ENCODE measurements around the gene GBX1. TPM values are rescaled to one million over a fixed set of nuclear protein-coding genes. Genes with fewer than 3 reads are reported as not detected.

Gene GBX1
- total and polyA plus RNA-seq, 5 donors from 2014 or later: not detected

DNA sequence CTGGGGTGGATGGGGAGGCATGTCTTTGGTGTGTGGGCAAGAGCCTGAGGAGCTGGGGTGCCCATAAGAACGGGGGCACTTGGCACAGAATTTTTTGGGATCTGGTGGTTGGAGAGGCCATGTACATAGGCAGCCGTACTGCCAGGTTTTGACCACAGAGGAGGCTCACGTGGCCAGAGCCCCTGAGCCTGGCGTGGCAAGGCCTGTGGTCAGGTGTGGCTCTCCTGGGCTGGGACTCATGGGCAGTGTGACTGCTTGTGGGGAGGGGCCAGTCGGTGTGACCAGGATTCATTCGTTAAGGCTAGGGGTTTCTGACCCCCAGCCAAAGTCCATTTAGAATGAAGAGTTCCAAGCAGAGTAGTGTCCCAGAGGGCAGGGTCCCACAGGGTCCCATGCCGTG is 43.0 kb downstream of the GBX1 start:
- Mint-ChIP-seq H3K9me3 (no peaks in the 10 kb centered on the region), H3K4me1 (peaks cover 0 to 7% (median 6%) of the 10 kb centered on the region in 4 donors), H3K36me3 (peaks cover 14% of the 10 kb centered on the region), H3K4me3 (no peak overlapping the region), H3K27me3 (peaks cover 8% of the 10 kb centered on the region), H3K27ac (no peak overlapping the region)
- Histone ChIP-seq H3K27ac (ENCODE audit: insufficient read depth, low read length, poor library complexity, severe bottlenecking) (no peak overlapping the region), H3K27me3 (ENCODE audit: control insufficient read depth, insufficient read depth, low read length) (no peaks in the 10 kb centered on the region), H3K4me1 (ENCODE audit: control insufficient read depth, insufficient read depth, low read length, poor library complexity, severe bottlenecking) (no peaks in the 10 kb centered on the region), H3K4me3 (ENCODE audit: low read depth, low read length) (no peak overlapping the region), H3K9me3 (ENCODE audit: control insufficient read depth in 2 of 2, low read length in 2 of 2) (no peaks in the 10 kb centered on the region), H3K36me3 (ENCODE audit: control insufficient read depth, insufficient read depth, low read length) (peaks cover 4% of the 10 kb centered on the region)
- ATAC-seq (ENCODE audit: low read depth in 2 of 2) (no peak), DNase-seq (no peak)

- H3K36me3 ChIP-seq (ENCODE audit: control insufficient read depth, insufficient read depth, low read length): peaks cover 4% of the 10 kb centered on the region
- peaks cover 14% of the 10 kb centered on the region for H3K27me3 Mint-ChIP-seq
- ATAC-seq (ENCODE audit: low read depth in 2 of 2) (peak; percentile 89 to 91), DNase-seq (peak; percentile 69 to 81 (median 77))
- no peak overlapping the region for H3K4me3 Mint-ChIP-seq
- peak overlapping the region in 1 of 3 donors; percentile 62 for H3K27ac Mint-ChIP-seq
- H3K27ac ChIP-seq (ENCODE audit: insufficient read depth, low read length, poor library complexity, severe bottlenecking): no peak overlapping the region
- H3K9me3 Mint-ChIP-seq: no peaks in the 10 kb centered on the region
- no peaks in the 10 kb centered on the region for H3K9me3 ChIP-seq (ENCODE audit: control insufficient read depth in 2 of 2, low read length in 2 of 2)
- no peaks in the 10 kb centered on the region for H3K4me1 ChIP-seq (ENCODE audit: control insufficient read depth, insufficient read depth, low read length, poor library complexity, severe bottlenecking)
- no peaks in the 10 kb centered on the region for H3K27me3 ChIP-seq (ENCODE audit: control insufficient read depth, insufficient read depth, low read length)
- no peak overlapping the region for H3K4me3 ChIP-seq (ENCODE audit: low read depth, low read length)
- peaks cover 14% of the 10 kb centered on the region for H3K36me3 Mint-ChIP-seq
- peaks cover 0 to 7% (median 7%) of the 10 kb centered on the region in 4 donors for H3K4me1 Mint-ChIP-seq
Measured at GRCh38 chr7:151123822-151124464, 43.6 kb downstream of the GBX1 start.

- H3K27ac ChIP-seq (ENCODE audit: insufficient read depth, low read length, poor library complexity, severe bottlenecking): no peak overlapping the region
- peaks cover 0 to 10% (median 7%) of the 10 kb centered on the region in 4 donors for H3K4me1 Mint-ChIP-seq
- peaks cover 14% of the 10 kb centered on the region for H3K36me3 Mint-ChIP-seq
- ATAC-seq (ENCODE audit: low read depth in 2 of 2): no peak
- DNase-seq: no peak
- no peaks in the 10 kb centered on the region for H3K4me1 ChIP-seq (ENCODE audit: control insufficient read depth, insufficient read depth, low read length, poor library complexity, severe bottlenecking)
- no peak overlapping the region for H3K4me3 ChIP-seq (ENCODE audit: low read depth, low read length)
- no peak overlapping the region for H3K4me3 Mint-ChIP-seq
- peaks cover 16% of the 10 kb centered on the region for H3K27me3 Mint-ChIP-seq
- H3K36me3 ChIP-seq (ENCODE audit: control insufficient read depth, insufficient read depth, low read length): peaks cover 3% of the 10 kb centered on the region
- H3K27ac Mint-ChIP-seq: peak overlapping the region in 1 of 3 donors; percentile 62
- no peaks in the 10 kb centered on the region for H3K9me3 Mint-ChIP-seq
- H3K9me3 ChIP-seq (ENCODE audit: control insufficient read depth in 2 of 2, low read length in 2 of 2): no peaks in the 10 kb centered on the region
- H3K27me3 ChIP-seq (ENCODE audit: control insufficient read depth, insufficient read depth, low read length): no peaks in the 10 kb centered on the region
Measured at GRCh38 chr7:151123158-151123821, 44.2 kb downstream of the GBX1 start.

DNA sequence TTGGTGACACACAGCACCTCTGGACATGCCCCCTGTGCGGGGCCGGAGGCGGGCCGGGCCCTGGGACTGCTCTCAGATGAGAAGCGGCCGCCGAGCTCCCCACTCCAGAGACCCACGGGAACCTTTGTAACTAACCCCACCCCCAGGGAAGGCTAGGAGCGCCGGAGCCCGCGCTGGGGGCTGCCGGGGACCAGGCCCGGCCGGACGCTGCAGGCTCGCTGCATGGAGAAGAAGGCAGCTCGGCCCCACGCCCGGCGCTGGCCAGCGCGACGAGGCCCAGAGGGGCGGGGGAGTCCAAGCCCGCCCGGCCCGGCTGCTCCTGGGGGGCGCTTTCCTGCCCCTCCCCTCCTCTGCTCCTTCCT is 44.7 kb downstream of the GBX1 start:
- DNase-seq: no peak
- no peaks in the 10 kb centered on the region for H3K4me1 ChIP-seq (ENCODE audit: control insufficient read depth, insufficient read depth, low read length, poor library complexity, severe bottlenecking)
- Mint-ChIP-seq H3K27ac (no peak overlapping the region), H3K9me3 (no peaks in the 10 kb centered on the region), H3K4me1 (peaks cover 0 to 12% (median 7%) of the 10 kb centered on the region in 4 donors), H3K36me3 (peaks cover 14% of the 10 kb centered on the region), H3K4me3 (no peak overlapping the region), H3K27me3 (peaks cover 16% of the 10 kb centered on the region)
- H3K9me3 ChIP-seq (ENCODE audit: control insufficient read depth in 2 of 2, low read length in 2 of 2): no peaks in the 10 kb centered on the region
- H3K27me3 ChIP-seq (ENCODE audit: control insufficient read depth, insufficient read depth, low read length): no peaks in the 10 kb centered on the region
- H3K27ac ChIP-seq (ENCODE audit: insufficient read depth, low read length, poor library complexity, severe bottlenecking): no peak overlapping the region
- ATAC-seq (ENCODE audit: low read depth in 2 of 2): no peak
- no peak overlapping the region for H3K4me3 ChIP-seq (ENCODE audit: low read depth, low read length)
- no peaks in the 10 kb centered on the region for H3K36me3 ChIP-seq (ENCODE audit: control insufficient read depth, insufficient read depth, low read length)

- H3K9me3 ChIP-seq (ENCODE audit: control insufficient read depth in 2 of 2, low read length in 2 of 2): no peaks in the 10 kb centered on the region
- ATAC-seq (ENCODE audit: low read depth in 2 of 2) (no peak), DNase-seq (no peak)
- no peak overlapping the region for H3K4me3 Mint-ChIP-seq
- H3K9me3 Mint-ChIP-seq: no peaks in the 10 kb centered on the region
- H3K36me3 Mint-ChIP-seq: peaks cover 14% of the 10 kb centered on the region
- no peak overlapping the region for H3K27ac Mint-ChIP-seq
- peaks cover 0 to 16% (median 7%) of the 10 kb centered on the region in 4 donors for H3K4me1 Mint-ChIP-seq
- peaks cover 16% of the 10 kb centered on the region for H3K27me3 Mint-ChIP-seq
- H3K4me3 ChIP-seq (ENCODE audit: low read depth, low read length): no peak overlapping the region
- no peaks in the 10 kb centered on the region for H3K36me3 ChIP-seq (ENCODE audit: control insufficient read depth, insufficient read depth, low read length)
- H3K4me1 ChIP-seq (ENCODE audit: control insufficient read depth, insufficient read depth, low read length, poor library complexity, severe bottlenecking): no peaks in the 10 kb centered on the region
- no peaks in the 10 kb centered on the region for H3K27me3 ChIP-seq (ENCODE audit: control insufficient read depth, insufficient read depth, low read length)
- H3K27ac ChIP-seq (ENCODE audit: insufficient read depth, low read length, poor library complexity, severe bottlenecking): no peak overlapping the region
Measured at GRCh38 chr7:151122276-151122675, 45.2 kb downstream of the GBX1 start.

DNA sequence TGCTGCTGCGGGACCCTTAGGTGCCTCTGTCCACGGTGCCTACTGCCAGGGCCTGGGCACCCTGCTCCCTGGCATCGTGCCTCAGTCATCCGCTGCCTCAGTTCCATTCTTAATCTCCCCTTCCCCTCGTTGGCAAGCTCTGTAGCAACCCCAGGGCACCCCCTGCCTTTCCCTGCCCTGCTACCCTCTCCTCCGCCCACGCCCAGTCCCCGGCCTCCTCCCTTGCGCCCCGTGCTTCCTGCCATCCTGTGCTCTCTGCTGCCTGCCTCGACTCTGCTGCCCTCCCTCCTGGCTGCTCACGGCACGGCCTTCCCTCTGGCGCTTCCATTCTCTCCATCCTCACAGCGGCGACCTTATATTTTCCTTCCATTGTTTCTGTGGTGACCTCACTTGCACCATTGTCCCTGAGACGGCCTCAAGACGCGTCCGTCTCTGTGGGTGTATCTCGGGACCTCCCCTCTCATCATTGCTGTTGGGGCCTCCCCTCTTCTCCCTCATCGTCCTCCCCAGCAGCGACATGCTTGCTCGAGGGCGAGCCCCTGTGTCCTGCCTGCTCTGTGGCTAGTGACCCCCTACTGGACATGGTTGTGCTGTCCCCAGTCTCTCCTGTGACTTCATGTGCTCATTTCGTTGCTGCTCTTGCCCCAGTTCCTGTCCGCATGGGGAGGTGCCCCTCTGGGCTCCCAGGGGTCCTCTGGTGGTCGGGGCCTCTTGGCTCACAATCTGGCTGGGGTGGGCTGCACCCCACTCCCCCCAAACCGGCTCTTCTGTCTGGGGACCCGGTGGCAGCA is 45.9 kb downstream of the GBX1 start:
- no peaks in the 10 kb centered on the region for H3K36me3 ChIP-seq (ENCODE audit: control insufficient read depth, insufficient read depth, low read length)

GRCh38 chr7:151120896-151121295 is 46.6 kb downstream of the GBX1 start:
- no peaks in the 10 kb centered on the region for H3K9me3 ChIP-seq (ENCODE audit: control insufficient read depth in 2 of 2, low read length in 2 of 2)
- ATAC-seq (ENCODE audit: low read depth in 2 of 2) (no peak), DNase-seq (no peak)
- Mint-ChIP-seq H3K36me3 (peaks cover 14% of the 10 kb centered on the region), H3K27me3 (peaks cover 18% of the 10 kb centered on the region), H3K9me3 (no peaks in the 10 kb centered on the region), H3K4me1 (peaks cover 0 to 19% (median 7%) of the 10 kb centered on the region in 4 donors), H3K4me3 (no peak overlapping the region), H3K27ac (no peak overlapping the region)
- no peaks in the 10 kb centered on the region for H3K36me3 ChIP-seq (ENCODE audit: control insufficient read depth, insufficient read depth, low read length)
- H3K27me3 ChIP-seq (ENCODE audit: control insufficient read depth, insufficient read depth, low read length): no peaks in the 10 kb centered on the region
- H3K27ac ChIP-seq (ENCODE audit: insufficient read depth, low read length, poor library complexity, severe bottlenecking): no peak overlapping the region
- H3K4me1 ChIP-seq (ENCODE audit: control insufficient read depth, insufficient read depth, low read length, poor library complexity, severe bottlenecking): peaks cover 3% of the 10 kb centered on the region
- H3K4me3 ChIP-seq (ENCODE audit: low read depth, low read length): no peak overlapping the region

More for the DNA sequence above, 45.9 kb downstream of the GBX1 start:
- Mint-ChIP-seq H3K27me3 (peaks cover 16% of the 10 kb centered on the region), H3K36me3 (peaks cover 14% of the 10 kb centered on the region), H3K9me3 (no peaks in the 10 kb centered on the region), H3K4me1 (peaks cover 0 to 17% (median 7%) of the 10 kb centered on the region in 4 donors), H3K4me3 (no peak overlapping the region), H3K27ac (no peak overlapping the region)
- Histone ChIP-seq H3K27me3 (ENCODE audit: control insufficient read depth, insufficient read depth, low read length) (no peaks in the 10 kb centered on the region), H3K4me3 (ENCODE audit: low read depth, low read length) (no peak overlapping the region), H3K4me1 (ENCODE audit: control insufficient read depth, insufficient read depth, low read length, poor library complexity, severe bottlenecking) (no peaks in the 10 kb centered on the region), H3K9me3 (ENCODE audit: control insufficient read depth in 2 of 2, low read length in 2 of 2) (no peaks in the 10 kb centered on the region), H3K27ac (ENCODE audit: insufficient read depth, low read length, poor library complexity, severe bottlenecking) (no peak overlapping the region)
- DNase-seq: no peak
- ATAC-seq (ENCODE audit: low read depth in 2 of 2): no peak
